Measurements from ENCODE around the gene CFAP58. TPM values are rescaled to one million over a fixed set of nuclear protein-coding genes. Genes with fewer than 3 reads are reported as not detected.

Gene CFAP58
- polyA plus RNA-seq, 1 donor, result 0.28 TPM

DNA sequence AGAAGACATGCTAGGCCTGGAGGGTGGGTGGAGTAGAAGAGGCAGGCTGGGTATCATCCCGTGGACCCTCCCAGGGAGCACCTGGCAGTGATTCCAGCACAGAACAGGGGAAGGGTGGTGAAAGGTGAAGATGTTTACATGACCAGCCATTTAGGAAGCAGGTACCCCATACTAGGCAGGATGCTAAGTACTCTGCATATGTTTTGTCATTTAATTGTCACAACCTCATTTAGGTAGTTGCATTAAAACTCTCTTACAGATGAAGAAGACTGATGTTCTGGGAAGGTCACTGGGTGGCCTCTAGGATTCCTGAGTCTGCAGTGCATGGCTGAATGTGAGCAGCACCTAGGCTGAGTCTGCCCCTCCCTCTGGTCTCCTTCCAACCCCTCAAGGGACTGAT lies 30.5 kb upstream of the CFAP58 start:
- no peak for DNase-seq

DNA sequence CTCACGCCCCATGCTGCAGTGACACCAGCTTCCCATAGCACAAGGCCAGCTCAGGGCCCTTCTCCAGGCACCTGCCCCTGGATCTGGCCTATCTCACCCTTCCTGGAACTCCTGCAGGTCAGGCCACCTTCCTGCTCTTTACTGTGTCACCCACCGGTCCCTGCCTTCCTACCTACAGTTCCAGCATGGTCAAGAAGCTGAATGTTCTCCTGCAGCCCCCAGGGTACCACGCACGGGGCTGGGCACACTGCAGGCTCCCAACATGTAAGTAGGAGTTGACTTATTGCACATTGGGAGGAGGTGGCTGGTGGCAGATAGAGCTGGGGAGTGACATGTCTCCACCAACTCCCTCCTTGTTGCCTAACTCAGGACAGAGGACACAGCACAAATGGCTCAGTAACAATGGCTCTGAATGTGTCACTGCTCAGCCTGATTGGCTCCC lies 29.9 kb upstream of the CFAP58 start:
- no peak for DNase-seq

DNA sequence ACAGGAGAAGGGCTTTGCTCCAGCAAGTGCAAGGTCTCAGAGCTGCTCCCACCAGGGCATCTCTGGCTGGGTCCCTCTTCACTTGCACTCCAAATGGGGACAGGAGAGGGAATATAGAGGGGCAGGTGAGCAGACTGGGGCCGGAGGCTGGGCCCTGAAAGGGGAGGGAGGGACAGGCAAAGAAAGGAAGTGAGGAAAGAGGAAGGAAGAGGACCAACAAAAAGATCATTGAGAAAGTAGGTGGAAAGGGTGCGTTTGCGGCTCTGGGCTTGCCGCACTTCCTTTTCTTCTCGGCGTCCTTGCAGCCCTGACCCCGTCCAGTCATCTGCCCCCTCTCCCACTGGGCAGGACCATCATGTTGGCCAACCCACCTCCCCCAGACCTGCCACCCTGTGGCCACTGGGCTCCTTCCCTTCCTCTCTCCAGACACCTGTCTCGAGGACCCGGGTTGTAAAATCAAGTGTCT lies 29.4 kb upstream of the CFAP58 start:
- no peak for DNase-seq

DNA sequence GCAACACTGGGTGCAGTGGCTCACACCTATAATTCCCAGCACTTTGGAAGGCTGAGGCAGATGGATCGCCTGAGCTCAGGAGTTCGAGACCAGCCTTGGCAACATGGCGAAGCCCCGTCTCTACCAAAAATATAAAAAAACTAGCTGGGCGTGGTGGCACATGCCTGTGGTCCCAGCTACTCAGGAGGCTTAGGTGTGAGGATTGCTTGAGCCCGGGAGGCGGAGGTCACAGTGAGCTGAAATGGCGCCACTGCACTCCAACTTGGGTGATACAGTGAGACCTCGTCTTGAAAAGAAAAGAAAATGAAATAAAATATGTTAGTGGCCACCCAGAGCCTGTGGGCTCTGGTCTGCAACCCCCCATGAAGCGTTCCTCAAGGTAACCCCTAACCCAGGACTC lies 28.7 kb upstream of the CFAP58 start:
- no peak for DNase-seq

DNA sequence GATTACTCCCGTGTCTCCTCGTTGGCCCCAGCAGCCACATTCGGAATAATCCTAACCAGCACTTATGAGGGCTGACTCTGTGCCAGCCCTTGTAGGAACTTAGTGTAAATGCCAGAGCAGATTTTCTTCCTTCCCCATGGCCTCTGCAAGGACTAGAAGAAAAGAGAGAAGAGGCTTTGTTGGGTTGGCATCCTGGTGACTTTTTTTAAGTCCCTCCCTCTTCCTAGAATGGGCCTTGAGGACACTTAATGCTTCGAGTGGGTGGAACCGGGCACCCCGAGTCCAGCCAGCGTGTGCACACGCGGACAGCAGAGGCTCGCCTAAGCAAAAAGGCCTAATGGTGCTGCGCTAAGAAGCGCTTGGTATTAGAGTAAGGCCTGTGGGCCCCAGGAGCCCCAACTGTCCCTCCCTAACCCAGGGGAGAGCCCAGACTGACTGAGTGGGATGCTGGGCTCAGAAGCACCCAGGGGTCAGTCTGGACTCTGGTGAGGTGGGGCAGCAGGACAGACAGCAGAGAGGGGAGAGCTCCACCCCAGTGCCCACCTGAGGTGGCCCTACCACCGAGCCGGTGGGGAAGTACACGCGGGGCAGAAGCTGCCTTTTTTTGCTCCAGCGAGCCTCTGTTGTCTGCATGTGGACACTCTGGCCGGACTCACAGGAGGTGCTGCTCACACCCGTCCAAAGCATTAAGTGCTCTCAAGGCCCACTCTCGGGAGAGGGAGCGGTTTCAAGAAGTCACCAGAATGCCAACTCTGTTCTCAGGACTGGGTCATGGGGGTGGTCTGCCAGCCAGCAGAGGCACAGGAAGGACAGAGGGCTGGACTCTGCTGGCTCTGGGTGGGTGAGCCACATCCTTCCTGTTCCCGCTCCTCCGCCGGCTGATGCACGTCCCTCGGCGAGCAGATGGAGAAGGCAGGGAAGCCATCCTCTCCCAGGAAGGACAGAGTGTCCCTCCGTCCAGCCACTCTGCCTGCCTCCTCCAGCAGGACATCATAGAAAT lies 27.9 kb upstream of the CFAP58 start:
- no peak for DNase-seq

DNA sequence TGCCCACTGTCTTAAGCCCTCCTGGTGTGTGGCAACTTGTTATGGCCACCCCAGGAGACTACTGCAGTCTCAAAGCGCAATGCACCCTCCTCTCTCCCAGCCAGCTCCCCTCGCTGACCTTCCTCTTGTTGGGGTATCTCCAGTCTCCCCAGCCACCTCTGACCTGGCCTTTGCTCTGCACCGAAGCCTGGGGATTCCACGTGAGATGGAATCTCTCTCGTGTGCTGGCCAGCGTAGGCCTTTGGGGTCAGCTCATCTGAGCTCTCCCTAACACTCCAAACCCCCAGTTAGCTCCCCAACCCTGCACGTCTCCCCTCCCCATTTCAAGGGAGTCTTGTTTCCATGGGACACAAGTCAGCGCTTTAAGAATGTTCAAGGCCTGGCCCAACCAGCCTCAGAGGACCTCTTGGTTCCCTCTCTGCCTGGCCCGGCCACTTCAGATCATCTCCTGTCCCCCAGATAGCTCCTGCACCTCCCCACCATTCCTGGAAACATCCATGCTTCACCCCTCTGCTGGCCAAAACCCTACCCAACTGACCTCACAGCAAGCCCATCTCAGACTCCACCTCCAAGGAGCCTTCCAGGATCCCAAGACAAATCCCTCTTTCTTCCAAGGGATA lies 26.5 kb upstream of the CFAP58 start:
- no peak for DNase-seq

DNA sequence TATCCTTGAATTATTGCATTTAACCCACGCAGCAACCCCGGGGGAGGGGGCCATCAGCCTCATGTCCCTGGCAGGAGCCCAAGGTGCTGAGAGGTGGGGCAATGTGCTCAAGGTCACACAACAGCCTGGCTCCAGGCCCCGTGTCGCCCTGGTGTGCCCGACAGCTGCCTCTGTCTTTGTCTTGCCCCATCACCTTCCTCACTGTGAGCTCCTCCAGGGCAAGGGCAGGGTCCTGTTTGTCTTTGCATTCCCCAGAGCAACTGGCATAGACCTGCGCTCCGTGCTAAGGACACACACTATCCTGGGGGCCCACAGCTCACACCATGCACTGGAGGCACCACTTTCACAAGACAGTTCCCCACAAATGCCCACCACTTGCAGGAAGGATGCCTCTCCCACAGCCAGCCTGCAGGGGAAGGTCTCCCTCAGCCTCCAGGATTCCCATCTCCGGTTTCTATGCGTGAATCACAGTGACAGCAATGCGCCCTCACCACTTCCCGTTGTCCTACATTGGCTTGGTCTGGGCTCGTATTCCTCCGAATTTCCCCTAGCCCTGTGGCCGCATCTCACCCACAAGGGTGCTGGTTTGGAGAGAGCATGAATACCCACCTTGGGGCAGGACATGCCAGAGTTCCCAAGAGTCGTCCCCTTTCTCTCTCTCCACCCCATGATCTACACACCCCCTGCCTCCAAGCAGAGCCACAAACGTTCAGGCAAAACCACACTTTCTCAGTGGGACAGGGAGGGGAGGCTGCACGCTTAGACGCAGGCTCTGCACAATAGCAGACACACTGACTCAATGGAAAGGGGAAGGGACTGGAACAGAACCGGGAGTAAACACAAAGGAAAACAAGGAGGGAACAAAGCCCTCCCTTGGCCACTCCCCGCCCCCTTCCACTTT lies 25.6 kb upstream of the CFAP58 start:
- DNase-seq, result peak; percentile 84

DNA sequence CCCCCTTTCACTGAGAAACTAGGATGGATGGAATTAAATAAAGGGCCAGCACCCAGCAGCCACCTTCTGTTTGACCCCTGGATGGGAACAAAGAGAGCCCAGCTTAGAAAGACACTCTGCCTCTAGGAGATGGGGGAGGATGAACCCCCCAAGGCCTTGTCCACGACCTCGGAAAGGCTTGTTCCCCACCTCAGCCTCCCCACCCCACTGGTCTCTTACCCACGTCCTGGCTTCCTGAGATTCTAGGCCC lies 25.1 kb upstream of the CFAP58 start:
- DNase-seq, result no peak

DNA sequence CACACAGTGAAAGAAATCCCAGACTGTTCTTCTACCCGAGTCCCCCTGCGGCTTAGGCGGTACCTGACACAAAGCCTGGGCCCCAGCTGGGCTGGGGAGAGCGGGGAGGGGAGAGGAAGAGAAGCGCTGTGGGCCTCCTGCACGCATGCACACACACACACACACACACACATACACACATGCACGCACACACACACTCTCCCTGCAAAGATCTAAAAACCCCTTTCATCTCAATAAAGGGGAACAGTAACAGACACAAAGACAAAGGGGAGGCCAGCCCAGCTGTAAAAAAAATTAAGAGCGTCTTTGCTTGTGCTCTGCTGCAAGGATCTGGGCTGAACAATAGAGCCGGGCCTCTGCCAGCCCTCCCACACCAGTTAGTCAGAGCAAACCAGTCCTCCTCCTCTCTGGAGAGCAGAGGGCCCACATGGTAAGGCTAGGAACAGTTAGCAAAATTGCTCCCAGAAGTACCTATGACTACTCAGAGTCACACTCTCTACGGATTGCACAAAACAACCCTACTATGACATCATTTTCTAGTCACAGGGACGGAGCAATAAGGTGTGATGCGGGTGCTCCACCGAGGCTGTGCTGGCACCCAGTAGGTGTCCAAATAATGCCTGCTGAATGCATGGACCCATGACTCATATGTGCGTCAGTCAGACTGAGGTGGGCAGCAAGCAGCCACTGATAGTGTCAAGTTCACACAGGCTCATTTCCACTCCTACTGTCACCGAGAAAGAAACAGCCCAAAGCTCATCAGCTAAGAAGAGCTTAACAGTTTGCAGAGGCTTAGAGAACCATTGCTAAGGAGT lies 24.5 kb upstream of the CFAP58 start:
- DNase-seq, result peak; percentile 70

DNA sequence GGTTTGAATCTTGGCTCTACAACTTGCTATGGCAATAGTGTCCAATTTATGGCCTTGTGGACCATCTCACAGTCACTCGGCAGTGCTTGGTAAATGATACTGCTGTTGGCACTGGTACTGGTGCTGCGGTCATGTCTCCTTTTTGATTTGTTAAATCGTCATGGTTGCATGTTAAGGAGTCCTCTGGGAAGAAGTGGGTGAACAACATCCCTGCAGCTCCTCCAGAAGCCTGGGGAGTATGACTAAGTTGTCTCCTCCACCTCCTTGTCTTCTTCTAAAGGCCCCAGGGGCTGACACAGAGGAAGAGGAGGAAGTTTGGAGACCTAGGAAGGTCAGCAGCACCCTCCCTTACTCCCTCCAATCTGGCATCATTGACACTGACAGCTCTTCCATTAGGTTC lies 23.9 kb upstream of the CFAP58 start:
- no peak for DNase-seq

DNA sequence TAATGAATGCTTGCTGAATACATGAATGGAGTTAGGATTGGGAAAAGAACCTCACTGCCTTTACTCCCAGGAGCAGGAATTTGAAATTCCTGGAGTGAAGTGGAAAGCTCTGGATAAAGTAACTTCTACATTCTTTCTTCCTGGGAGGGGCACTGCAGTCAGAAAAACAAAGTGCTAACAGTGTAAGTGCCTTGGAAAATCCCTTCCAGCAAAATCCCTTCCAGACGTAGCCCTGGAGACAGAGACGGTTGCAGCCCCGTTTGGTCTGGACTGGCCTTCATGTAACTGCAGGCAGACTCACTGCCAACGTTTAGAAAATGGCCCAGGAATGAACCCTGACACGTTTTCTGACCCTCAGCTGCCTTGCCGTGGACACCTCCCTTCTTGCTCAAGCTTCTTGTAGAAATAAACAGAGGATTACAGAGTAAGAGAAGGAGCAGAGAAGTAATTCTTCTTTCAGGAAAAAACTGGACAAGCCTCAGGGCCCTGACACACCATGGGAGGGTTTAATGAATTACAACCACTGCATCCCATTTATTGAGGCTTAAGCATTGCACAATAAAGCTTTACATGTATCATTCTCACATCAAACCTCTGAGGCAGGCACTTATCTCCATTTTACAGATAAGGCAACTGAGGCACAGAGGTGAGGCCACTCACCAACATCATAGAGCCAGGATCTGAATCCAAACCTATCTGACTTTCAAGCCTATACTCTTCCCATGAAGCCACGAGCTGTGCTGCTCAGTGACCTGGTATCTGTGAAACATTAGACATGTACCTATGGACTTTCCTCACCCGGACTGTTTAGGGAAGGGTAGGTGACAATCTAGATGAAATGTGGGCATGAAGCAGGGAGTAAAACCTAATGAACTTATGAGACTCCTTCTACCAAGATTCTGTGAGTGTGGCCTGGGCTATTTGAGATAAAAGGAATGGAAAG lies 23.2 kb upstream of the CFAP58 start:
- DNase-seq, result peak; percentile 89

DNA sequence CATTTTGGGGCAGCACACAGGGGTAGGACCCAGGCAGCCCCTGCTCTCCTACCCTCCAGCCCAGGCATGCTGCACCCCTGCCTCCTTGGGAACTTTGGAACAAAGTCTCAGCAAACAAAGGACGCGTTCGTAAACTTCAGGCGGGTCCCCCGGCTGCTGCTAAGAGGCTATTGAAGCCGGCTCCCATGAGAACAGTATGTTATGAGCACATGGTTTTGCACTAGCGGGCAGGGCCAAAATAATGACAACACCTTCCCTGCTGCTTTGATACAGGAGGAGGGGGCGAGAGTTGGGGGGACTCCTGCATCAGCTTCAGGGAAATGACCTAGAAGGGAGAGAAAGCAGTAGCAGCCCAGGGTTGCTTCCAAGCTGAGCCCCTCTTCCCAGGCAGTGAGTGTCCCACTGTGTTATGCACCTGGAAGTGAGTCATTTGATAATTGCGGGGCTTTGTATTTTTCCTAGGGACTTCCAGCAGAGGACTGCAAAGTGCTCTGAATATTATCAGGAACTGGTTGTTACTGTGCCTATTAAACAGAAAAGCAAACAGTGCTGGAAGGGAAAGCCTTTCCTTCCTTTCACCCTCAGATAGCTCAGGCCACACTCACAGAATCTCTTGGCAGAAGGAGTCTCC lies 22.3 kb upstream of the CFAP58 start:
- no peak for DNase-seq

DNA sequence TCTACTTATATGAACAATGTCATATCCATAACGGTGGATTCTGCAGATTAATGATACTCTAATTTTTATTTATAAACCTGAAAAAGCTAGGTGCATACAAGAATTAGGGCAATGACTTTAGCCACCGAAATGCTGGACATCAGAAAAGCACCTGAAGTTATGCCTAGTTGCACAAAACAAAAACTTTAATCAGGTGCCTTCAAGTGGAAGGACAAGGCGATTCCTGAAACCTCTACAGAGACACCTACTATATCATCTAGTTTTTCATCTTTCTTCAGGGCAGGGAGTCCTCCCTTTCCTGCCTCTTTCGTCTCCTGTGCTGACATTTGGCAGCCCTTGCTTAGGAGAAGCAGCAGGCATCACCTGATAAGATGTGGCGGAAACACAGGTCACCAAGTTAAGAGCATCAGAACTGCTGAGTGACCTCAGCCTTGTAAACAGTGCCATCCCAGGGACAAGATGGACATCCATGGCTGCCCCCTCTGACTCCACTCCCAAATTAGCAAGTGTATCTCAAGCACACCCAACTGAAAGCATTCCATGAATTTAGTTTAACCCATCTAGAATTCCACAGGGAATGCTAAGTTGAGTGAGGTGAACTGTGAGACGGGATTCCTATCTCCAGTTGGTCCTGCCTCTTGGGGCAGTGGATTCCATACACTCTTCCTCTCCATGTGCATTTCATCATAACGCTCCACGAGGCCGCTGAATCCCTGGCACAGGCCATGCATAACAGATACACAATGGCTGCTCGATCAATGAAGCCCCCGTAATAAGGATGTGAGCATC lies 21.2 kb upstream of the CFAP58 start:
- DNase-seq, result no peak

DNA sequence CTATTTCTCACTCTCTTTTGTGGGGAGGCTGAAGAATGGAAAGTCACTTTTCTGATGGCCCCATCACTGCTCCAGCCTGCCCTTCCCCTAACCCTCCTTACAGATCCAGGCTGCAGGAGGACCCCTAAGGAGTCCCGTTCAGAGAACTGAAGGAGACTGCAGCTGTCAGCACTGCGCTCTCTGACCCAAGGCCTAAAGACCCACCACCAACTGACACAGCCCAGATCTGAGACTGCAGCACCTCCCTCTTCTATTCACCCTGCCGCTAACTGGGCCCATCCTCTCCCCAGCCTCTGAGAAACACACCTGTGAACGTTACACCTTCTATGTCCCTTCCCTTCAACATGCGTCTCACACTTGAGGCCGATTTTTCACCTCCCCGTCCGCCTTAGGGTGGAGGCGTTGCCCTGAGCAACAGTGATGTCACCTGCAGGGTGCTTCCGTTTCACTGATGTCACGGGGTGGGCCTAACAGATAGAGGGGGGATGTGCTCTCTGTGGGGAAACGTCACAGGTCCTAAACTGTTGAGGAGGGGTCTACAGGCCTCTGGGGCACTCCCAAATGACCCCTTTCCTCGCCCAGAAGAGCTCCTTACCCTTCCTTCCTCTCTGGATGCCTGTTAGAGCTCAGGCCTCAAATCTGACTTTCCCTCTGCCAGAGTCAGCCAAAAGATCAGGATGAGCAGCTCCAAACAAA lies 20.5 kb upstream of the CFAP58 start:
- DNase-seq, result no peak

DNA sequence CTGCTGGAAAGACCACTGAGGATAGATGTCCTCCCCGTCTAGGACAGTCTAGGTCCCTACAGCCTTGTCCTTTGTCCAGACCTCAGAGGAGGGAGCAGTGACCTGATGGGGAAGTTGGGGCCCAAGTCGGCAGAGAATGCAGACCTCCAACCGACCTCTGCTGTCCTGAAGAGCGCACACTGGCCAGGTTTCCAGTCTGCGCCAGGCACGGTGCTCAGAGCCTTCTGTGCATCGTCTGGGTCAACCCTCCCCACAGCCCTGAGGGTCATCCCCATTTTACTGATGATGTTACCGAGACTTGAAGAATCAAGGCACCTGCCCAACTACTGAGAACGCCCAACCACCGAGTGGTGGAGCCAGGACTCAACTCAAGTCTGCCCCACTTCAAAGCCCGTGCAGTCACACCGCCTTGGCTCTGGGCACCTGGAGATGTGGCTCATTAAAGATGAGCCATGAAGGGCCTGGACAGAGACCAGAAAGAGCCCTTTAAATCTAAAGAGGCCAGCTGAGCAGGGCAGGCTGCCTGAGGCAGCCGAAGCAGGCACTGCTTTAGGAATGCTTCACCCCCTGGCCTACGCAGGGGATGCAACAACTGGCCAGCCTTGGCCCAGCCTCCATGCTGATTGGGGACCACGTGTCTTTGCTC lies 19.8 kb upstream of the CFAP58 start:
- DNase-seq, result no peak

DNA sequence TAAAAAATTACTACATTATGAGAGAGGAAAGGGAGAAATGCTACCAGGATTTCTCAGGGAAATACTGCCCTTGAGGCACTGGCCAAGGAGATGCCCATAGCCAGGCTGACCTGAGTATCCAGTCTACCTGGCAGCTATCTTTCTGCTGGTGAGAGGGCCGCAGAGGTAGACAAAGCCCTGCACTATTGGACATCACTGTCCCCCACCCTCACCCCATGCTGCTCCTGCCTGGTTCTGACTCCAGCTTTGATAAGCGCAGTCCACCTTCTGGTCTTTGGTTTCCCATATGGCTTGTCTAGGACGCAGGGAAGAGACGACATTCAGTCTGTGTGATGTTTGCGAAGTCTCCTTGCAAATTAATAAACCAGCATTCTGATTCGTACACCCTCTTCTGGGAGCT lies 19.1 kb upstream of the CFAP58 start:
- no peak for DNase-seq

DNA sequence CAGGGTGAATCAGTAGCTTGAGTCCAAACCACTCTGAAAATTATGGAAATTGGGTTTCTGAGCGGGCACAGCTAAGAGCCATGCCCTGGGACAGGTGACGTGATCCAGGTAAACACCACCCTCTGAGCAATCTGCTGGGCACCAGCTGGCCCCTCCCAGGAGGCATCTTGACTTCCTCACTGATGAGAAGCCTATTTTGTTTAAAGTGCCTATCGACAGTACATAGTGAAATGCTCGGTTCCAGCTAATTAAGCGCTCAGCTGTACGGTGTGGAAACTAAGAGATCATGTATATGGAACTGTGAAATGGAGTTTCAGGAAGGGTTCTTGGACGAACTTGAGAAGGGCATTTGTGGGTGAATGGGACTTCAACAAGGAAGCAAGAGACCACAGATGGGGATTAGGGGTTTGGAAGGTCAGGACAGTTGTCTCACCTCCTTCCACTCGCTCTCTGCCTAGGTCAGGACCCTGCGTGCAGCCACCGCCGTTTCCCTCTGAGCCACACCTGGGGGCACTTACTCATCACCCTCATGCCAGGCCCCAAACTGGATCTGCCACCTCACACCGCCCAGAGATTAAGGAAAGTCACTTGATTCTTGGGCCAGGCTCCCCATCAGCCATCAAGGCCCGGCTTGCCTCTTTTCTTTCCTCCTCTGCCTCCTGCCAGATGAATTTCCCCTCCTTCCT lies 18.5 kb upstream of the CFAP58 start:
- DNase-seq, result no peak
